HEK293 (cell line): ENCODE data around the gene HOXD9.

Experiments
- BCL11A ChIP-seq: fragments of 450-650 bp; formaldehyde crosslinking; IDR thresholded peaks from 2 replicates; pipeline ENCODE4 v1.5.1; 2016; ENCODE audit warnings: low read depth, missing biosample characterization, missing genetic modification characterization
- CTCF ChIP-seq: fragments of 450-650 bp; formaldehyde crosslinking; IDR thresholded peaks from 2 replicates; pipeline ENCODE4 v1.5.1; 2016; ENCODE audit warnings: missing biosample characterization, missing genetic modification characterization
- EGR2 ChIP-seq: fragments of 450-650 bp; formaldehyde crosslinking; IDR thresholded peaks from 2 replicates; pipeline ENCODE4 v1.5.1; 2016; ENCODE audit warnings: low read depth, missing biosample characterization, missing genetic modification characterization
- HIC1 ChIP-seq: fragments of 450-650 bp; formaldehyde crosslinking; IDR thresholded peaks from 2 replicates; pipeline ENCODE4 v1.5.1; 2016; ENCODE audit warnings: missing biosample characterization, missing genetic modification characterization
- SP3 ChIP-seq: fragments of 450-650 bp; formaldehyde crosslinking; IDR thresholded peaks from 2 replicates; pipeline ENCODE4 v1.5.1; 2016; ENCODE audit warnings: missing biosample characterization, missing genetic modification characterization
- TCF7L2 ChIP-seq: IDR thresholded peaks from 2 replicates; pipeline ENCODE4 v1.6.1; 2011; ENCODE audit warnings: low read depth, mild to moderate bottlenecking, inconsistent platforms, low read length, moderate library complexity, borderline replicate concordance
- ZBTB17 ChIP-seq: fragments of 450-650 bp; formaldehyde crosslinking; IDR thresholded peaks from 2 replicates; pipeline ENCODE4 v1.5.1; 2016; ENCODE audit warnings: missing biosample characterization, missing genetic modification characterization
- ZBTB6 ChIP-seq: fragments of 450-650 bp; formaldehyde crosslinking; IDR thresholded peaks from 2 replicates; pipeline ENCODE4 v1.5.1; 2017; ENCODE audit warnings: missing biosample characterization, missing genetic modification characterization
- ZBTB7A ChIP-seq: fragments of 450-650 bp; formaldehyde crosslinking; IDR thresholded peaks from 2 replicates; pipeline ENCODE4 v1.5.1; 2016; ENCODE audit warnings: low read depth, missing biosample characterization, missing genetic modification characterization
- ZFP3 ChIP-seq: fragments of 450-650 bp; formaldehyde crosslinking; IDR thresholded peaks from 2 replicates; pipeline ENCODE4 v1.5.1; 2016; ENCODE audit warnings: low read depth, missing biosample characterization, missing genetic modification characterization
- ZNF169 ChIP-seq: fragments of 450-650 bp; formaldehyde crosslinking; IDR thresholded peaks from 2 replicates; pipeline ENCODE4 v1.5.1; 2016; ENCODE audit warnings: missing biosample characterization, missing genetic modification characterization
- ZNF214 ChIP-seq: fragments of 450-650 bp; formaldehyde crosslinking; IDR thresholded peaks from 2 replicates; pipeline ENCODE4 v1.5.1; 2017; ENCODE audit warnings: missing biosample characterization, mild to moderate bottlenecking, missing genetic modification characterization, borderline replicate concordance
- ZNF274 ChIP-seq, 2 experiments: fragments of 200-500 bp in 1 of 2; fragments of 450-650 bp in 1 of 2; sonication (Bioruptor generic) in 1 of 2; formaldehyde crosslinking in 1 of 2; IDR thresholded peaks; 2 replicates each; pipeline versions ENCODE4 v1.5.1 to v1.6.1; 2014 to 2016; ENCODE audit warnings: borderline replicate concordance in 1 of 2, inconsistent platforms in 1 of 2, low read length in 1 of 2, missing biosample characterization in 1 of 2, missing genetic modification characterization in 1 of 2
- ZNF426 ChIP-seq: fragments of 450-650 bp; formaldehyde crosslinking; IDR thresholded peaks from 2 replicates; pipeline ENCODE4 v1.5.1; 2017; ENCODE audit warnings: missing biosample characterization, missing genetic modification characterization, mild to moderate bottlenecking, inconsistent platforms, moderate library complexity
- ZNF488 ChIP-seq: fragments of 450-650 bp; formaldehyde crosslinking; IDR thresholded peaks from 2 replicates; pipeline ENCODE4 v1.5.1; 2016; ENCODE audit warnings: missing biosample characterization, missing genetic modification characterization
- ZNF514 ChIP-seq: fragments of 450-650 bp; formaldehyde crosslinking; IDR thresholded peaks from 2 replicates; pipeline ENCODE4 v1.5.1; 2016; ENCODE audit warnings: missing biosample characterization, missing genetic modification characterization
- ZNF518A ChIP-seq: fragments of 450-650 bp; formaldehyde crosslinking; conservative IDR thresholded peaks from 2 replicates; pipeline ENCODE4 v1.5.1; 2016; ENCODE audit warnings: low read depth, missing biosample characterization, missing genetic modification characterization
- ZNF549 ChIP-seq: fragments of 450-650 bp; IDR thresholded peaks from 2 replicates; pipeline ENCODE4 v1.5.1; 2018; ENCODE audit warnings: missing biosample characterization, missing genetic modification characterization, mild to moderate bottlenecking, inconsistent platforms, moderate library complexity
- ZNF555 ChIP-seq: fragments of 450-650 bp; formaldehyde crosslinking; conservative IDR thresholded peaks from 2 replicates; pipeline ENCODE4 v1.5.1; 2017; ENCODE audit warnings: missing biosample characterization, mild to moderate bottlenecking, missing genetic modification characterization, inconsistent platforms
- ZNF585B ChIP-seq: fragments of 450-650 bp; formaldehyde crosslinking; IDR thresholded peaks from 2 replicates; pipeline ENCODE4 v1.5.1; 2016; ENCODE audit warnings: missing biosample characterization, missing genetic modification characterization
- ZNF768 ChIP-seq: fragments of 450-650 bp; formaldehyde crosslinking; IDR thresholded peaks from 2 replicates; pipeline ENCODE4 v1.5.1; 2018; ENCODE audit warnings: missing biosample characterization, mild to moderate bottlenecking, missing genetic modification characterization
- ZNF837 ChIP-seq: fragments of 450-650 bp; formaldehyde crosslinking; IDR thresholded peaks from 2 replicates; pipeline ENCODE4 v1.5.1; 2016; ENCODE audit warnings: missing biosample characterization, missing genetic modification characterization
- ZSCAN18 ChIP-seq: fragments of 450-650 bp; formaldehyde crosslinking; IDR thresholded peaks from 2 replicates; pipeline ENCODE4 v1.5.1; 2016; ENCODE audit warnings: missing biosample characterization, missing genetic modification characterization
- ZSCAN4 ChIP-seq: fragments of 450-650 bp; formaldehyde crosslinking; IDR thresholded peaks from 2 replicates; pipeline ENCODE4 v1.5.1; 2017; ENCODE audit warnings: missing biosample characterization, missing genetic modification characterization

The HOXD9 gene

GRCh38 chr2:176096986-176097819, 25.3 kb upstream of the HOXD9 start (continued):
- TF ChIP-seq ZNF768 (tag by site-specific recombination) (no peak), ZNF214 (no peak), ZNF555 (tag by site-specific recombination) (no peak), ZNF514 (no peak), ZNF585B (tag by site-specific recombination) (no peak), ZBTB6 (tag by site-specific recombination) (no peak), SP3 (tag by site-specific recombination) (no peak), ZNF274 (IDR thresholded peaks at IDR 0.05; ENCODE audit: low read length) (no peak), ZNF274 (tag by site-specific recombination; IDR thresholded peaks at IDR 0.05; ENCODE audit: borderline replicate concordance) (no peak), BCL11A (tag by site-specific recombination) (0 out of 2 replicates have a peak, but pooled peaks have one; percentile 40), ZNF837 (no peak), ZNF518A (tag by site-specific recombination) (no peak), EGR2 (tag by site-specific recombination) (no peak), ZSCAN4 (tag by site-specific recombination) (no peak), ZFP3 (tag by site-specific recombination) (no peak), CTCF (tag by site-specific recombination) (peak; percentile 97), ZNF488 (tag by site-specific recombination) (no peak), TCF7L2 (peak; percentile 86), ZSCAN18 (tag by site-specific recombination) (no peak), ZNF426 (tag by site-specific recombination) (no peak), HIC1 (tag by site-specific recombination) (peak; percentile 38; the same call in 1 of the 2 replicates), ZBTB17 (tag by site-specific recombination) (peak; percentile 85; the same call in 1 of the 2 replicates), ZNF549 (tag by site-specific recombination) (no peak), ZBTB7A (tag by site-specific recombination) (0 out of 2 replicates have a peak, but pooled peaks have one; percentile 56), ZNF169 (tag by site-specific recombination) (no peak)
